SK-N-SH (cell line): Measurements from ENCODE around the gene WBP2. TPM values are rescaled to one million over a fixed set of nuclear protein-coding genes. Genes with fewer than 3 reads are reported as not detected.

Experiments used
- CTCF ChIA-PET: fragments of 300-600, 350-600 bp; formaldehyde crosslinking; extraction: SDS; loops from one replicate; lab custom pipeline; 2021; lab: Yijun Ruan, JAX
- POLR2A ChIA-PET: fragments of 350-600 bp; sonication (Branson Sonifier 250); formaldehyde crosslinking; extraction: SDS; loops from one replicate; lab custom pipeline; 2020; ENCODE audit warnings: antibody characterized with exemption, inconsistent platforms; lab: Yijun Ruan, JAX
- DNase-seq: peaks from one replicate; pipeline ENCODE4 v3.0.0; 2012
- H2AFZ ChIP-seq: fragments of 200-600 bp; sonication (generic); 2 replicates; pipeline ENCODE4 v1.8.1; 2016; ENCODE audit warnings: antibody characterized with exemption, mild to moderate bottlenecking, low read depth
- H3F3A ChIP-seq: fragments of 200-600 bp; sonication (generic); replicated peaks from 2 replicates; pipeline ENCODE3; 2016; ENCODE audit warnings: antibody characterized with exemption, mild to moderate bottlenecking; ENCODE audit not compliant: insufficient read depth
- H3K27ac ChIP-seq, 2 experiments: fragments of 200-500 bp in 1 of 2; fragments of 200-600 bp in 1 of 2; sonication (Bioruptor generic) in 1 of 2; sonication (generic), shearing (Covaris generic) in 1 of 2; 2 replicates each; pipeline versions ENCODE4 v1.5.1 to v1.6.1; 2014 to 2016; ENCODE audit warnings: low read depth in 2 of 2, inconsistent platforms in 1 of 2, low read length in 1 of 2, mild to moderate bottlenecking in 1 of 2, mixed read lengths in 1 of 2
- H3K27me3 ChIP-seq: fragments of 200-600 bp; sonication (generic), shearing (Covaris generic); 2 replicates; pipeline ENCODE4 v1.6.1; 2016; ENCODE audit warnings: mixed run types; ENCODE audit not compliant: insufficient read depth
- H3K36me3 ChIP-seq, 2 experiments: fragments of 200-500 bp in 1 of 2; fragments of 200-600 bp in 1 of 2; sonication (Bioruptor generic) in 1 of 2; sonication (generic) in 1 of 2; replicated peaks in 1 of 2; 2 replicates each; pipeline versions ENCODE3 to v1.5.1; 2014 to 2016; ENCODE audit warnings: low read length in 1 of 2, mild to moderate bottlenecking in 1 of 2; ENCODE audit not compliant: insufficient read depth in 2 of 2, control insufficient read depth in 1 of 2
- H3K4me1 ChIP-seq, 2 experiments: fragments of 200-500 bp in 1 of 2; fragments of 200-600 bp in 1 of 2; sonication (Bioruptor generic) in 1 of 2; sonication (generic), shearing (Covaris generic) in 1 of 2; 2 replicates each; pipeline versions ENCODE4 v1.5.1 to v1.6.1; 2014 to 2016; ENCODE audit warnings: low read depth in 1 of 2, low read length in 1 of 2, mixed run types in 1 of 2; ENCODE audit not compliant: insufficient read depth in 2 of 2, control insufficient read depth in 1 of 2
- H3K4me2 ChIP-seq: fragments of 200-600 bp; sonication (generic), shearing (Covaris generic); 2 replicates; pipeline ENCODE4 v1.6.1; 2017; ENCODE audit warnings: mixed run types
- H3K4me3 ChIP-seq, 2 experiments: fragments of 200-500 bp in 1 of 2; fragments of 200-600 bp in 1 of 2; sonication (Bioruptor generic) in 1 of 2; sonication (generic), shearing (Covaris generic) in 1 of 2; 2 replicates each; pipeline versions ENCODE4 v1.5.1 to v1.8.1; 2014 to 2016; ENCODE audit warnings: low read depth in 2 of 2, inconsistent platforms in 1 of 2, low read length in 1 of 2, mild to moderate bottlenecking in 1 of 2, mixed read lengths in 1 of 2, moderate library complexity in 1 of 2
- H3K79me2 ChIP-seq: fragments of 200-600 bp; sonication (generic); 2 replicates; pipeline ENCODE4 v1.8.1; 2017; ENCODE audit warnings: mild to moderate bottlenecking; ENCODE audit not compliant: insufficient read depth
- H3K9ac ChIP-seq: fragments of 200-600 bp; sonication (generic); 2 replicates; pipeline ENCODE4 v1.6.1; 2017; ENCODE audit warnings: mixed run types
- H3K9me2 ChIP-seq: fragments of 200-600 bp; sonication (generic); 2 replicates; pipeline ENCODE4 v1.6.1; 2017; ENCODE audit warnings: mixed run types
- H3K9me3 ChIP-seq: fragments of 200-600 bp; sonication (generic); 2 replicates; pipeline ENCODE4 v1.6.1; 2017; ENCODE audit warnings: mixed run types, mild to moderate bottlenecking, moderate library complexity
- H4K20me1 ChIP-seq: fragments of 200-600 bp; sonication (generic); 2 replicates; pipeline ENCODE4 v1.6.1; 2017; ENCODE audit warnings: mild to moderate bottlenecking, mixed run types; ENCODE audit not compliant: insufficient read depth
- CHD2 ChIP-seq: fragments of 150-350 bp; IDR thresholded peaks from 2 replicates; pipeline ENCODE4 v1.6.1; 2018; ENCODE audit warnings: low read length; ENCODE audit not compliant: partially characterized antibody
- ELF1 ChIP-seq: IDR thresholded peaks from 2 replicates; pipeline ENCODE4 v1.4.0; 2012
- EP300 ChIP-seq, 2 experiments: IDR thresholded peaks; 2 replicates each; pipeline versions ENCODE4 v1.4.0 to v1.6.1; 2012; ENCODE audit warnings: borderline replicate concordance in 1 of 2, low read depth in 1 of 2, low read length in 1 of 2
- FOSL2 ChIP-seq: IDR thresholded peaks from 2 replicates; pipeline ENCODE4 v1.4.0; 2012; ENCODE audit warnings: low read depth, mild to moderate bottlenecking, moderate library complexity, borderline replicate concordance
- FOXJ3 ChIP-seq: sonication (generic); formaldehyde crosslinking; IDR thresholded peaks from 2 replicates; pipeline ENCODE4 v1.5.1; 2020; ENCODE audit warnings: mild to moderate bottlenecking, missing genetic modification reagents
- FOXM1 ChIP-seq: IDR thresholded peaks from 2 replicates; pipeline ENCODE4 v1.4.0; 2012; ENCODE audit warnings: low read depth, mild to moderate bottlenecking
- GABPA ChIP-seq: IDR thresholded peaks from 2 replicates; pipeline ENCODE4 v1.4.0; 2012; ENCODE audit warnings: low read depth, mild to moderate bottlenecking
- JUND ChIP-seq: IDR thresholded peaks from 2 replicates; pipeline ENCODE4 v1.4.0; 2012
- NRF1 ChIP-seq: IDR thresholded peaks from 2 replicates; pipeline ENCODE4 v1.6.1; 2012; ENCODE audit warnings: low read depth, mild to moderate bottlenecking, low read length
- POLR2AphosphoS5 ChIP-seq: IDR thresholded peaks from 2 replicates; pipeline ENCODE4 v1.6.1; 2012; ENCODE audit warnings: low read depth, low read length
- RAD21 ChIP-seq: IDR thresholded peaks from 2 replicates; pipeline ENCODE4 v1.6.1; 2012; ENCODE audit warnings: mild to moderate bottlenecking, low read length
- RCOR1 ChIP-seq: fragments of 150-350 bp; IDR thresholded peaks from 2 replicates; pipeline ENCODE4 v1.6.1; 2017; ENCODE audit warnings: antibody characterized with exemption, low read length
- RFX5 ChIP-seq: IDR thresholded peaks from 2 replicates; pipeline ENCODE4 v1.6.1; 2012; ENCODE audit warnings: mild to moderate bottlenecking, improper control_type of control experiment, low read length
- RXRA ChIP-seq: IDR thresholded peaks from 2 replicates; pipeline ENCODE4 v1.4.0; 2012; ENCODE audit warnings: low read depth, mild to moderate bottlenecking, borderline replicate concordance
- SMC3 ChIP-seq: IDR thresholded peaks from 2 replicates; pipeline ENCODE4 v1.6.1; 2012; ENCODE audit warnings: low read depth, low read length, improper control_type of control experiment
- TAF1 ChIP-seq: IDR thresholded peaks from 2 replicates; pipeline ENCODE4 v1.6.1; 2012; ENCODE audit warnings: low read depth, mild to moderate bottlenecking, low read length, moderate library complexity, borderline replicate concordance
- WGBS: methylation state at CpG from one replicate; pipeline ENCODE4 v1.1.6; 2017; ENCODE audit warnings: low lambda C conversion rate; 5-methylcytosine and 5-hydroxymethylcytosine counted together
- polyA plus RNA-seq, 3 experiments: library from polyadenylated mRNA; depleted of rRNA; stranded (reverse); fragments of >200 nt; gene quantifications; 2 replicates each; pipeline ENCODE4 v1.2.3, GENCODE V29; 2012
- TF ChIP-seq, protein P1 (sequence below): IDR thresholded peaks from 2 replicates; pipeline ENCODE4 v1.4.0; 2012; ENCODE audit warnings: low read depth, borderline replicate concordance
- TF ChIP-seq, protein P2 (sequence below): fragments of 150-350 bp; IDR thresholded peaks from 2 replicates; pipeline ENCODE4 v1.6.1; 2017; ENCODE audit warnings: antibody characterized with exemption, low read length, low read depth, borderline replicate concordance
- TF ChIP-seq, protein P3 (sequence below): fragments of 150-350 bp; IDR thresholded peaks from 2 replicates; pipeline ENCODE4 v1.6.1; 2016; ENCODE audit warnings: mild to moderate bottlenecking, low read depth, low read length
- TF ChIP-seq, protein P4 (sequence below): IDR thresholded peaks from 2 replicates; pipeline ENCODE4; 2012
- TF ChIP-seq, protein P5 (sequence below): IDR thresholded peaks from 2 replicates; pipeline ENCODE4 v1.4.0; 2012; ENCODE audit warnings: low read depth

WBP2 gene
- polyA plus RNA-seq, 1 of the 3 experiments (the other 2 are of a cell fraction) = 55.8 TPM

DNA sequence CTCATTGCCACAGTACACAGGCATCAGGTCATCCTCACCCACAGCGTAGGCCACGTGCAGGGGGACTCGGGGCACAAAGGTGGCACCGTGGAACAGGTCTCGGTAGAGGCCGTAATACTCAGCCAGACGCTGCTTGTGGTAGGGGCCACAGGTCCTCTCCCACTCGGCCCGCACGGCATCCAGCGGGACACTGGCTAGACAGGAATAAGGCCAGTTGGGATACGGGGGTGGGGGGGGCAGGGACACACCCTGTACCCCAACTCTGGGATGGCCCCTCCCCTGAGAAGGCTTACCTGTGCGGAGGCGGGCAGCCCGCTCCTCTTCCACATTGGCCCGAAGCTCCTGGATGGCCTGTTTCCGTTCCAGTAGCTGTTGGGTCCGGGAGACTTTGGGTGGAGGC is 46.6 kb upstream of the WBP2 start:
- CTCF ChIA-PET = interaction anchor here (1.0 to 16.0 kb wide), 5 partner anchors 24 to 163 kb away, joined by 3 to 214 read pairs (median 26); partner anchors contain the start of genes CDK3 and TRIM47
- peaks cover 31% of the 10 kb centered on the region for H3F3A ChIP-seq
- H3K4me2 ChIP-seq = no peak overlapping the region
- no peak overlapping the region for H3K4me3 ChIP-seq
- no peak for TF ChIP-seq POLR2AphosphoS5
- no peak for TF ChIP-seq ELF1
- TF ChIP-seq TAF1 = no peak
- no peak for TF ChIP-seq RXRA
- TF ChIP-seq, protein P1, sequence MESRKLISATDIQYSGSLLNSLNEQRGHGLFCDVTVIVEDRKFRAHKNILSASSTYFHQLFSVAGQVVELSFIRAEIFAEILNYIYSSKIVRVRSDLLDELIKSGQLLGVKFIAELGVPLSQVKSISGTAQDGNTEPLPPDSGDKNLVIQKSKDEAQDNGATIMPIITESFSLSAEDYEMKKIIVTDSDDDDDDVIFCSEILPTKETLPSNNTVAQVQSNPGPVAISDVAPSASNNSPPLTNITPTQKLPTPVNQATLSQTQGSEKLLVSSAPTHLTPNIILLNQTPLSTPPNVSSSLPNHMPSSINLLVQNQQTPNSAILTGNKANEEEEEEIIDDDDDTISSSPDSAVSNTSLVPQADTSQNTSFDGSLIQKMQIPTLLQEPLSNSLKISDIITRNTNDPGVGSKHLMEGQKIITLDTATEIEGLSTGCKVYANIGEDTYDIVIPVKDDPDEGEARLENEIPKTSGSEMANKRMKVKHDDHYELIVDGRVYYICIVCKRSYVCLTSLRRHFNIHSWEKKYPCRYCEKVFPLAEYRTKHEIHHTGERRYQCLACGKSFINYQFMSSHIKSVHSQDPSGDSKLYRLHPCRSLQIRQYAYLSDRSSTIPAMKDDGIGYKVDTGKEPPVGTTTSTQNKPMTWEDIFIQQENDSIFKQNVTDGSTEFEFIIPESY = no peak
- no peak for TF ChIP-seq RCOR1
- TF ChIP-seq, protein P2, sequence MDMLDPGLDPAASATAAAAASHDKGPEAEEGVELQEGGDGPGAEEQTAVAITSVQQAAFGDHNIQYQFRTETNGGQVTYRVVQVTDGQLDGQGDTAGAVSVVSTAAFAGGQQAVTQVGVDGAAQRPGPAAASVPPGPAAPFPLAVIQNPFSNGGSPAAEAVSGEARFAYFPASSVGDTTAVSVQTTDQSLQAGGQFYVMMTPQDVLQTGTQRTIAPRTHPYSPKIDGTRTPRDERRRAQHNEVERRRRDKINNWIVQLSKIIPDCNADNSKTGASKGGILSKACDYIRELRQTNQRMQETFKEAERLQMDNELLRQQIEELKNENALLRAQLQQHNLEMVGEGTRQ = no peak
- TF ChIP-seq, protein P3, sequence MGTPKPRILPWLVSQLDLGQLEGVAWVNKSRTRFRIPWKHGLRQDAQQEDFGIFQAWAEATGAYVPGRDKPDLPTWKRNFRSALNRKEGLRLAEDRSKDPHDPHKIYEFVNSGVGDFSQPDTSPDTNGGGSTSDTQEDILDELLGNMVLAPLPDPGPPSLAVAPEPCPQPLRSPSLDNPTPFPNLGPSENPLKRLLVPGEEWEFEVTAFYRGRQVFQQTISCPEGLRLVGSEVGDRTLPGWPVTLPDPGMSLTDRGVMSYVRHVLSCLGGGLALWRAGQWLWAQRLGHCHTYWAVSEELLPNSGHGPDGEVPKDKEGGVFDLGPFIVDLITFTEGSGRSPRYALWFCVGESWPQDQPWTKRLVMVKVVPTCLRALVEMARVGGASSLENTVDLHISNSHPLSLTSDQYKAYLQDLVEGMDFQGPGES = no peak
- TF ChIP-seq SMC3 = no peak
- no peak for TF ChIP-seq NRF1
- TF ChIP-seq RAD21 = no peak
- no peak overlapping the region for H2AFZ ChIP-seq
- no peak overlapping the region for H3K27ac ChIP-seq
- no peaks in the 10 kb centered on the region for H4K20me1 ChIP-seq
- 94% methylated on average over 18 of the region's 18 CpGs for WGBS
- POLR2A ChIA-PET = no interaction called here
- H3K36me3 ChIP-seq = peaks cover 26 to 42% of the 10 kb centered on the region in 2 experiments
- peaks cover 30% of the 10 kb centered on the region; the same call in 1 of the 2 replicates for H3K79me2 ChIP-seq
- peaks cover 4 to 6% of the 10 kb centered on the region in 2 experiments; a peak in 2 of 4 replicates for H3K4me1 ChIP-seq
- no peaks in the 10 kb centered on the region for H3K9me3 ChIP-seq
- no peaks in the 10 kb centered on the region for H3K27me3 ChIP-seq
- H3K9me2 ChIP-seq = no peaks in the 10 kb centered on the region
- no peak for DNase-seq
- H3K9ac ChIP-seq = no peak overlapping the region

DNA sequence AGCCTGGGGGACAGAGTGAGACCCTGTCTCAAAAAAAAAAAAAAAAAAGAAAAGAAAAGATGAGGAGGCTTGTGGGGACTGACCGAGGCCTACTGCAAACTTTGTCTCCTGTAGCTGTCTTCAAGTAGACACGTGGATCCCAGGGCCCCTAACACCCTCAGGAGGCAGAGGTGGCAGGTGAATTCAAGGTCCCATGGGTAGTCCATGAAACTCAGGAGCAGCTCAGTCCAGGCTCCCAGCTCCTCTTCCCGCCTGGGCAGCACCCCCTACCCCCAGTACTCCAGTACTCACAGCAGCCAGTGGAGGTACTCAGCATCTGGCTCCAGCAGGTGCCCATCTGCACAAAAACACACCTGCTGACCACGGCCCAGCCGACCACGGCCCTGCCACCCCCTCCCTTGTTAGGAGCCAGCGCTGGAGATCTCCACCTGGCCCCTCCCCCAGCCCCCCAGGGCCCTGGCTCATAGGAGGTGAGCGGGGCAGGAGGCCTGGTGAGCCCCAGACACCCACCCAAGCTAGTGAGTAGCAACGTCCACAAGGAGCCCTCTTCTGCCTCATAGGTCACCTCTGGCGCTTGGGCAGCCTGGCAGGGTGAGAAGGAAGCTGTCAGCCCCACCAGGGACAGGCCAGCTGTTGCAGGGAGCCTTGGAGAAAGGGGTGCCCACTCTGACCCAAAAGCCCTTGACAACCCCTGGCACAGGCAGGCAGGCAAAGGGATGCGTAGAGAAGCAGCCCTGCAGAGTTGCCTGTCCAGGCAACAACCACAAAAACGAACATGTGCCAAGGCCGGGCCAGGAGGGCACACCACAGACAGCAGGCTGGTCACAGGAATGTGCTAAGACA is 45.8 kb upstream of the WBP2 start:
- Histone ChIP-seq H3K4me2 (no peak overlapping the region), H3K9me3 (no peaks in the 10 kb centered on the region), H3F3A (peaks cover 31% of the 10 kb centered on the region), H3K36me3 (peaks cover 26 to 42% of the 10 kb centered on the region in 2 experiments), H3K4me3 (no peak overlapping the region), H3K79me2 (peaks cover 35% of the 10 kb centered on the region; the same call in 1 of the 2 replicates), H3K4me1 (peaks cover 6% of the 10 kb centered on the region in 2 experiments; a peak in 3 of 4 replicates), H3K9me2 (no peaks in the 10 kb centered on the region), H3K9ac (no peak overlapping the region), H3K27me3 (no peaks in the 10 kb centered on the region), H3K27ac (no peak overlapping the region), H2AFZ (no peak overlapping the region), H4K20me1 (no peaks in the 10 kb centered on the region)
- CTCF ChIA-PET = interaction anchor here (0.9 to 16.0 kb wide), 5 partner anchors 23 to 152 kb away, joined by 3 to 214 read pairs (median 3); partner anchors contain the start of genes TRIM47 and WBP2
- 88% methylated on average over 13 of the region's 13 CpGs for WGBS
- POLR2A ChIA-PET = no interaction called here
- no peak for DNase-seq
- TF ChIP-seq SMC3 (no peak), CHD2 (no peak), FOXM1 (no peak), RFX5 (no peak), GABPA (no peak), EP300 (IDR thresholded peaks at IDR 0.05; ENCODE audit: borderline replicate concordance in 1 of 2, low read depth in 1 of 2, low read length in 1 of 2) (no peak), RXRA (no peak), FOSL2 (no peak), FOXJ3 (CRISPR knock-in tag) (no peak), JUND (no peak)
- TF ChIP-seq, protein P4, sequence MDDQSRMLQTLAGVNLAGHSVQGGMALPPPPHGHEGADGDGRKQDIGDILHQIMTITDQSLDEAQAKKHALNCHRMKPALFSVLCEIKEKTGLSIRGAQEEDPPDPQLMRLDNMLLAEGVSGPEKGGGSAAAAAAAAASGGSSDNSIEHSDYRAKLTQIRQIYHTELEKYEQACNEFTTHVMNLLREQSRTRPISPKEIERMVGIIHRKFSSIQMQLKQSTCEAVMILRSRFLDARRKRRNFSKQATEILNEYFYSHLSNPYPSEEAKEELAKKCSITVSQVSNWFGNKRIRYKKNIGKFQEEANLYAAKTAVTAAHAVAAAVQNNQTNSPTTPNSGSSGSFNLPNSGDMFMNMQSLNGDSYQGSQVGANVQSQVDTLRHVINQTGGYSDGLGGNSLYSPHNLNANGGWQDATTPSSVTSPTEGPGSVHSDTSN = no peak
- TF ChIP-seq, protein P2 = no peak
- TF ChIP-seq, protein P5, sequence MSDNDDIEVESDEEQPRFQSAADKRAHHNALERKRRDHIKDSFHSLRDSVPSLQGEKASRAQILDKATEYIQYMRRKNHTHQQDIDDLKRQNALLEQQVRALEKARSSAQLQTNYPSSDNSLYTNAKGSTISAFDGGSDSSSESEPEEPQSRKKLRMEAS = no peak
